ENCODE measurements around the gene SLC38A3.

The SLC38A3 gene

GRCh38 chr3:50204804-50205412, at the start of gene SLC38A3:
Gene SLC38A3 (plus strand): TSS chr3:50205271. CDS start chr3:50214200, 8,929 bp downstream.
- FAIRE-seq: no peak
- no peak for DNase-seq (ENCODE audit: insufficient read length, low spot score)

- FAIRE-seq (no peak), DNase-seq (ENCODE audit: insufficient read length, low spot score) (peak; percentile 31)
These were observed 49.6 kb upstream of the SLC38A3 start for GRCh38 chr3:50155491-50155878.

GRCh38 chr3:50155891-50156290, 49.2 kb upstream of the SLC38A3 start:
- FAIRE-seq (no peak), DNase-seq (ENCODE audit: insufficient read length, low spot score) (no peak)

GRCh38 chr3:50156549-50157493, 48.2 kb upstream of the SLC38A3 start:
- no peak for FAIRE-seq
- DNase-seq (ENCODE audit: insufficient read length, low spot score): no peak

- FAIRE-seq (no peak), DNase-seq (ENCODE audit: insufficient read length, low spot score) (no peak)
These were observed 47.1 kb upstream of the SLC38A3 start for GRCh38 chr3:50157827-50158529.

GRCh38 chr3:50158530-50159146, 46.4 kb upstream of the SLC38A3 start:
- DNase-seq (ENCODE audit: insufficient read length, low spot score): no peak
- no peak for FAIRE-seq

- FAIRE-seq: no peak
- DNase-seq (ENCODE audit: insufficient read length, low spot score): no peak
These were observed 44.5 kb upstream of the SLC38A3 start for GRCh38 chr3:50160561-50160983.

- no peak for DNase-seq (ENCODE audit: insufficient read length, low spot score)
- no peak for FAIRE-seq
These were observed 43.8 kb upstream of the SLC38A3 start for GRCh38 chr3:50161320-50161719.

GRCh38 chr3:50162034-50162883, 42.8 kb upstream of the SLC38A3 start:
- no peak for DNase-seq (ENCODE audit: insufficient read length, low spot score)
- FAIRE-seq: no peak

- FAIRE-seq (no peak), DNase-seq (ENCODE audit: insufficient read length, low spot score) (no peak)
These were observed 41.3 kb upstream of the SLC38A3 start for GRCh38 chr3:50163572-50164455.

GRCh38 chr3:50164481-50164880, 40.6 kb upstream of the SLC38A3 start:
- FAIRE-seq (no peak), DNase-seq (ENCODE audit: insufficient read length, low spot score) (no peak)

GRCh38 chr3:50164984-50165909, 39.8 kb upstream of the SLC38A3 start:
- DNase-seq (ENCODE audit: insufficient read length, low spot score): no peak
- no peak for FAIRE-seq

GRCh38 chr3:50165910-50166538, 39.0 kb upstream of the SLC38A3 start:
- no peak for DNase-seq (ENCODE audit: insufficient read length, low spot score)
- no peak for FAIRE-seq

GRCh38 chr3:50166620-50167019, 38.5 kb upstream of the SLC38A3 start:
- FAIRE-seq: no peak

GRCh38 chr3:50167069-50167840, 37.8 kb upstream of the SLC38A3 start:
- no peak for DNase-seq (ENCODE audit: insufficient read length, low spot score)
- FAIRE-seq: no peak

More at GRCh38 chr3:50166620-50167019, 38.5 kb upstream of the SLC38A3 start:
- DNase-seq (ENCODE audit: insufficient read length, low spot score): no peak

GRCh38 chr3:50167841-50168209, 37.2 kb upstream of the SLC38A3 start:
- FAIRE-seq: no peak

GRCh38 chr3:50168388-50168787, 36.7 kb upstream of the SLC38A3 start:
- FAIRE-seq (no peak), DNase-seq (ENCODE audit: insufficient read length, low spot score) (no peak)

More at GRCh38 chr3:50167841-50168209, 37.2 kb upstream of the SLC38A3 start:
- no peak for DNase-seq (ENCODE audit: insufficient read length, low spot score)

Measured in GM19239 (cell line).